Skeletal muscle satellite cell (primary cell): ENCODE measurements around the gene MINPP1. TPM values are rescaled to one million over a fixed set of nuclear protein-coding genes. Genes with fewer than 3 reads are reported as not detected.
"Not testable (repeated sequence)": the region's sequence is repeated elsewhere in the genome, so short reads cannot be mapped to it uniquely, and the experiment has no call there.

Experiments
- H3K27me3 ChIP-seq: 2 replicates; pipeline ENCODE4 v1.7.0; 2013; ENCODE audit warnings: low read length; ENCODE audit not compliant: control insufficient read depth, insufficient read depth
- H3K36me3 ChIP-seq: 2 replicates; pipeline ENCODE4 v1.7.0; 2013; ENCODE audit warnings: mild to moderate bottlenecking, control low read depth, low read length; ENCODE audit not compliant: insufficient read depth
- H3K4me1 ChIP-seq: 2 replicates; pipeline ENCODE4 v1.7.0; 2013; ENCODE audit warnings: low read length; ENCODE audit not compliant: control insufficient read depth, insufficient read depth
- H3K4me2 ChIP-seq: 2 replicates; pipeline ENCODE4 v1.7.0; 2013; ENCODE audit warnings: mild to moderate bottlenecking, low read length
- H3K4me3 ChIP-seq: 2 replicates; pipeline ENCODE4 v1.7.0; 2013; ENCODE audit warnings: low read length
- H3K9ac ChIP-seq: 2 replicates; pipeline ENCODE4 v1.7.0; 2013; ENCODE audit warnings: mild to moderate bottlenecking, low read depth, low read length, moderate library complexity
- H3K9me3 ChIP-seq: replicated peaks from 2 replicates; pipeline ENCODE4 v1.7.0; 2013; ENCODE audit warnings: mild to moderate bottlenecking, control low read depth, low read length
- total RNA-seq: library from RNA; depleted of rRNA; stranded (reverse); fragments of >200 nt; gene quantifications from 2 replicates; pipeline ENCODE4 v1.2.3, GENCODE V29; 2012; rRNA removed

Gene MINPP1
- 28.6 and 30.4 TPM in 2 replicates for total RNA-seq

- H3K27me3 ChIP-seq = no peaks in the 10 kb centered on the region
- H3K4me1 ChIP-seq = peaks cover 23% of the 10 kb centered on the region
- peak within 1 kb of the TSS; percentile 88 for H3K4me2 ChIP-seq
- H3K9me3 ChIP-seq = no peaks in the 10 kb centered on the region
- H3K36me3 ChIP-seq = peaks cover 9% of the 10 kb centered on the region
- peak within 1 kb of the TSS; percentile 85 for H3K9ac ChIP-seq
- H3K4me3 ChIP-seq = peak within 1 kb of the TSS; percentile 91
These were observed at the start of gene MINPP1 for GRCh38 chr10:87504640-87505365. Gene MINPP1 (plus strand): TSS chr10:87504893. CDS start chr10:87504916, 23 bp downstream.

- H3K9ac ChIP-seq, H3K9me3 ChIP-seq, H3K4me2 ChIP-seq, H3K36me3 ChIP-seq, H3K4me1 ChIP-seq, H3K27me3 ChIP-seq, H3K4me3 ChIP-seq: not testable (repeated sequence)
These were observed 48.0 kb upstream of the MINPP1 start for GRCh38 chr10:87456586-87457220.

DNA sequence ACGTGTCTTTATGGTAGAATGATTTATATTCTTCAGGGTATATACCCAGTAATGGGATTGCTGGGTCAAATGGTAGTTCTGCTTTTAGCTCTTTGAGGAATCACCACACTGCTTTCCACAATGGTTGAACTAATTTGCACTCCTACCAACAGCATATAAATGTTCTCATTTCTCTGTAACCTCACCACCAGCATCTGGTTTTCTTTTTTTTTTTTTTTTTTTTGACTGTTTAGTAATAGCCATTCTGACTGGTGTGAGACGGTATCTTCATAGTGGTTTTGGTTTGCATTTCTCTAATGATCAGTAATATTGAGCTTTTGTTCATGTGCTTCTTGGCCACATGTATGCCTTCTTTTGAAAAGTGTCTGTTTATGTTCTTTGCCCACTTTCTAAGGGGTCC lies 42.9 kb upstream of the MINPP1 start:
- not testable (repeated sequence) for H3K36me3 ChIP-seq, H3K9me3 ChIP-seq, H3K4me2 ChIP-seq, H3K27me3 ChIP-seq, H3K9ac ChIP-seq, H3K4me3 ChIP-seq, H3K4me1 ChIP-seq

- H3K4me2 ChIP-seq = not testable (repeated sequence)
These were observed 37.8 kb upstream of the MINPP1 start for GRCh38 chr10:87466849-87467248.

DNA sequence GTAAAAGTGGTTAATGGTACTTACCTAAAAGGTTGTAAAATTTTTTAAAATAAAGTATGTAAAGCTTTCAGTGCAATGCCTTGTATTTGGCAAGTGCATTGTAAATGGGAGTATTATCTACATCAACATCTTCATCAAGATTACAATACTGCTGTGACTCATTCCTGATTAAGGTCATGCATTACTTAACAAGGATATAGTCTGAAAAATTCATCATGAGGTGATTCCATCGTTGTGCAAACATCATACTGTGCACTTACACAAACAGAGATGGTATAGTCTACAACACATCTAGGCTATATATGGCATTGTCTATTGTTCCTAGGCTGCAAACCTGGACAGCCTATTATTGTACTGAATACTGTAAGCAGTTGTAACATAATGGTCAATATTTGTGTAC lies 16.0 kb upstream of the MINPP1 start:
- H3K4me3 ChIP-seq, H3K4me1 ChIP-seq, H3K9ac ChIP-seq, H3K4me2 ChIP-seq, H3K27me3 ChIP-seq, H3K36me3 ChIP-seq, H3K9me3 ChIP-seq: not testable (repeated sequence)

More at GRCh38 chr10:87466849-87467248, 37.8 kb upstream of the MINPP1 start:
- H3K36me3 ChIP-seq, H3K4me3 ChIP-seq, H3K9me3 ChIP-seq, H3K4me1 ChIP-seq, H3K27me3 ChIP-seq, H3K9ac ChIP-seq: not testable (repeated sequence)

DNA sequence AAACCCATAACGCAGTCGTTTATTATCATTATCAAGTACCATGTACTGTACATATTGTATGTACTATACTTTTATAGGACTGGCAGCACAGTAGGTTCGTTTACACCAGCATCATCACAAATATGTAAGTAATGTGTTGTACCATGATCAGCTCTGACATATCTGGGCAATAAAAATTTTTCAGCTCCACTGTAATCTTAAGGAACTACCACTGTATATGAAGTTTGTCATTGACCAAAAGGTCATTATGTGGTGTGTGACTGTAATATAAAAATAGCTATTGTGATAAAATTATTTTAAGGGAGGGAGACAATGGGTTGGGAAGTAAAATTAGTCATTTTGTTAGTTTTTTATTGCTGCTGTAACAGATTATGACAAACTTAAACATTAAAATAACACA lies 14.4 kb upstream of the MINPP1 start:
- not testable (repeated sequence) for H3K9ac ChIP-seq, H3K9me3 ChIP-seq, H3K27me3 ChIP-seq, H3K4me1 ChIP-seq, H3K4me2 ChIP-seq, H3K36me3 ChIP-seq, H3K4me3 ChIP-seq

- H3K4me2 ChIP-seq, H3K36me3 ChIP-seq, H3K4me3 ChIP-seq, H3K4me1 ChIP-seq, H3K9me3 ChIP-seq, H3K9ac ChIP-seq, H3K27me3 ChIP-seq: not testable (repeated sequence)
These were observed 12.2 kb upstream of the MINPP1 start for GRCh38 chr10:87492450-87492849.

GRCh38 chr10:87495446-87495845 lies 9.2 kb upstream of the MINPP1 start:
- H3K9ac ChIP-seq, H3K9me3 ChIP-seq, H3K36me3 ChIP-seq, H3K4me2 ChIP-seq, H3K4me3 ChIP-seq, H3K4me1 ChIP-seq, H3K27me3 ChIP-seq: not testable (repeated sequence)

GRCh38 chr10:87497386-87497785 lies 7.3 kb upstream of the MINPP1 start:
- H3K4me1 ChIP-seq, H3K9ac ChIP-seq, H3K4me3 ChIP-seq, H3K36me3 ChIP-seq, H3K27me3 ChIP-seq, H3K4me2 ChIP-seq, H3K9me3 ChIP-seq: not testable (repeated sequence)

DNA sequence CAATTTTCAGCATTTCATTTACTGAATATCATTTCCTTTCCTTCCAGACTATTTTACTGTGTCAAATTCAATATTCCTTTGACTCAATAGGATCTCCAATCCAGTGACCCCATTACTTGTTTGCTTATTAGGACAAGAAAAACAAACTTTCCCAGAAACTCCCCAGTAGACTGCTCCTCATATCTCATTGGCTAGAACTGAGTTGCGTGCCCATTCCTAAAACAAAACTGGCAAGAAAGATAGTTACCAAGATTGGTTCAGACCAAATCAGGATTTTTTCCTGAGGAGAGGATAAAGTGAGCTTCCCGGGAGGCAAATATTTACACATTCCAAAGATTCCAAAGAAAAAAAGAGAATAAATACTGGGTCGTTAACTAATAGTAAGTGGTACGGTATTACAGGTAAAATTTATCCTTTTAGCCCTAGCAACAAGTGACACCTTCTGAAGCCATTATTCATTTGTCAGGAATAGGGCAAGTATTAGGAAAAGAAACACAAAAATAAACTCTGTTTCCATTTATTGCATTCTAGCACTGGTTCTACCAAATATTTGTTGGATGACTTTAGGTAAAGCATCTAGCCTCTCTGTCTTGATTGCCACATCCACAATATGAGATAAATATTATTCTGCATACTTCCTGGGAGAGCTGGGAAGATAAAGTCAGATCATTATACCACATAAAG lies 6.4 kb upstream of the MINPP1 start:
- not testable (repeated sequence) for H3K4me1 ChIP-seq, H3K36me3 ChIP-seq, H3K9me3 ChIP-seq, H3K9ac ChIP-seq, H3K4me3 ChIP-seq, H3K27me3 ChIP-seq, H3K4me2 ChIP-seq

GRCh38 chr10:87500646-87501048 lies 4.0 kb upstream of the MINPP1 start:
- no peaks in the 10 kb centered on the region for H3K27me3 ChIP-seq
- no peak overlapping the region for H3K4me3 ChIP-seq
- H3K36me3 ChIP-seq = no peaks in the 10 kb centered on the region

GRCh38 chr10:87503401-87503800 lies 1.3 kb upstream of the MINPP1 start:
- Histone ChIP-seq H3K36me3 (no peaks in the 10 kb centered on the region), H3K4me3 (peak overlapping the region; percentile 91), H3K27me3 (no peaks in the 10 kb centered on the region), H3K4me1 (peaks cover 23% of the 10 kb centered on the region), H3K9ac (no peak overlapping the region), H3K4me2 (peak overlapping the region; percentile 88), H3K9me3 (no peaks in the 10 kb centered on the region)

More at GRCh38 chr10:87500646-87501048, 4.0 kb upstream of the MINPP1 start:
- Histone ChIP-seq H3K9me3 (no peaks in the 10 kb centered on the region), H3K9ac (no peak overlapping the region), H3K4me2 (no peak overlapping the region), H3K4me1 (peaks cover 7% of the 10 kb centered on the region)
